Measurements from ENCODE around the gene IGFBP2. TPM values are rescaled to one million over a fixed set of nuclear protein-coding genes. Genes with fewer than 3 reads are reported as not detected.

IGFBP2 gene
- total and polyA plus RNA-seq, 2 of the 8 experiments (the other 6 are each of a cell fraction or from before 2014, with no cell fraction given): 326 to 782 TPM

GRCh38 chr2:216683846-216684245 lies 50.6 kb downstream of the IGFBP2 start:
- Histone ChIP-seq H4K91ac (replicated peaks; ENCODE audit: insufficient read length, low read length) (no peak overlapping the region), H2BK12ac (ENCODE audit: low read depth, low read length) (no peak overlapping the region), H3K23ac (ENCODE audit: insufficient read length) (no peak overlapping the region), H3K36me3 (ENCODE audit: control insufficient read depth in 2 of 4, insufficient read depth in 4 of 4, low read length in 3 of 4) (no peaks in the 10 kb centered on the region), H3K79me2 (ENCODE audit: control insufficient read depth in 1 of 2, insufficient read depth in 2 of 2, low read length in 2 of 2) (no peaks in the 10 kb centered on the region), H3K9ac (replicated peaks in 1 of 4; ENCODE audit: extremely low read depth in 1 of 4, low read depth in 3 of 4, low read length in 3 of 4) (no peak overlapping the region), H4K8ac (ENCODE audit: extremely low read depth, insufficient read depth, low read length) (no peak overlapping the region), H3K79me1 (ENCODE audit: low read depth, low read length) (no peaks in the 10 kb centered on the region), H3K14ac (ENCODE audit: insufficient read length) (no peak overlapping the region), H3K4me1 (replicated peaks in 1 of 4; ENCODE audit: control insufficient read depth in 3 of 4, insufficient read depth in 4 of 4, low read length in 3 of 4) (peaks cover under 1 to 5% (median 4%) of the 10 kb centered on the region in 4 experiments), H2AFZ (ENCODE audit: low read length) (no peak overlapping the region), H4K20me1 (replicated peaks in 1 of 2; ENCODE audit: control insufficient read depth in 1 of 2, insufficient read depth in 2 of 2, low read length in 2 of 2) (no peaks in the 10 kb centered on the region), H2AK5ac (ENCODE audit: low read depth, low read length) (no peak overlapping the region), H4K5ac (ENCODE audit: insufficient read length, low read depth, low read length) (no peak overlapping the region), H2BK20ac (ENCODE audit: low read length) (no peak overlapping the region), H3K56ac (replicated peaks; ENCODE audit: insufficient read length, low read depth, low read length) (no peak overlapping the region), H3K23me2 (ENCODE audit: low read depth, low read length) (no peaks in the 10 kb centered on the region), H3K18ac (ENCODE audit: extremely low read depth, low read length) (no peak overlapping the region), H3K4me3 (ENCODE audit: extremely low read depth in 1 of 4, insufficient read depth in 2 of 4, low read depth in 3 of 4, low read length in 4 of 4) (no peak overlapping the region), H3K4ac (replicated peaks; ENCODE audit: insufficient read length, low read depth, low read length) (no peak overlapping the region), H3K27me3 (replicated peaks in 1 of 4; ENCODE audit: control insufficient read depth in 3 of 4, extremely low read depth in 1 of 4, insufficient read depth in 3 of 4, low read length in 3 of 4) (peaks cover 0 to under 1% (median 0%) of the 10 kb centered on the region in 4 experiments; a peak in 1 of 7 replicates), H2BK15ac (ENCODE audit: low read length) (0 out of 2 replicates have a peak overlapping the region, but pooled peaks have one; percentile 40), H2BK5ac (ENCODE audit: low read depth, low read length) (no peak overlapping the region), H3K4me2 (ENCODE audit: insufficient read depth in 1 of 2, low read depth in 2 of 2, low read length in 2 of 2) (no peak overlapping the region), H2BK120ac (replicated peaks; ENCODE audit: low read depth, low read length) (no peak overlapping the region), H3K27ac (ENCODE audit: low read depth, low read length) (no peak overlapping the region), H3K9me3 (ENCODE audit: insufficient read depth in 2 of 2, low read depth in 1 of 2, low read length in 1 of 2) (no peaks in the 10 kb centered on the region)
- ChIA-PET POLR2A (ENCODE audit: partially characterized antibody) (interaction anchor here (1.1 kb wide), 1 partner anchor 10 kb away, joined by 3 read pairs; no protein-coding TSS in a partner anchor), CTCF (ENCODE audit: partially characterized antibody) (interaction anchor here (0.9 to 4.8 kb wide), 7 partner anchors 12 to 1031 kb away, joined by 3 to 41 read pairs (median 3); partner anchors contain the start of gene IGFBP5)
- no peak for TF ChIP-seq POLR2A (IDR thresholded peaks at IDR 0.05; ENCODE audit: control extremely low read depth in 1 of 2, low read depth in 2 of 2, low read length in 2 of 2)
- no peak for TF ChIP-seq KDM1A (IDR thresholded peaks at IDR 0.05; ENCODE audit: borderline replicate concordance, low read length)
- TF ChIP-seq RNF2 (IDR thresholded peaks at IDR 0.05; ENCODE audit: borderline replicate concordance, low read depth, low read length, missing control alignments, poor library complexity, severe bottlenecking): no peak
- no peak for TF ChIP-seq ATF3 (IDR thresholded peaks at IDR 0.05; ENCODE audit: insufficient read depth, low read depth, low read length)
- no peak for TF ChIP-seq RFX5 (IDR thresholded peaks at IDR 0.05; ENCODE audit: borderline replicate concordance, low read depth, low read length)
- TF ChIP-seq SIRT6 (IDR thresholded peaks at IDR 0.05; ENCODE audit: low read length): no peak
- TF ChIP-seq KDM5A (IDR thresholded peaks at IDR 0.05; ENCODE audit: low read length): no peak
- TF ChIP-seq EP300 (IDR thresholded peaks at IDR 0.05; ENCODE audit: borderline replicate concordance in 1 of 2, low read depth in 2 of 2, low read length in 2 of 2): no peak
- TF ChIP-seq MAFK (IDR thresholded peaks at IDR 0.05; ENCODE audit: low read depth, low read length): no peak
- no peak for TF ChIP-seq RBBP5 (IDR thresholded peaks at IDR 0.05; ENCODE audit: borderline replicate concordance, low read depth, low read length)
- no peak for TF ChIP-seq POLR2AphosphoS5 (IDR thresholded peaks at IDR 0.05; ENCODE audit: low read depth, low read length)
- TF ChIP-seq JUND (IDR thresholded peaks at IDR 0.05; ENCODE audit: low read length): no peak
- FAIRE-seq (no peak), DNase-seq (ENCODE audit: low read depth in 1 of 2, low spot score in 2 of 2) (no peak)
- 83% methylated on average over 3 of the region's 3 CpGs; no CpG with 5 or more reads in 1 of the 2 experiments for WGBS, 2 experiments (ENCODE audit: extremely low coverage in 1 of 2, insufficient coverage in 1 of 2, insufficient read length in 1 of 2, insufficient replicate concordance in 2 of 2, low coverage in 1 of 2, low lambda C conversion rate in 2 of 2, missing lambda C conversion rate in 1 of 2)

Measured in H1 (cell line).